Trophoblast cell (in vitro differentiated cells and primary cell): ENCODE data around the gene HS6ST3.

ENCODE experiments used
- DNase-seq, 2 donors: peaks; one replicate each; pipeline ENCODE4 v3.0.0-alpha.2; 2016
- H2AFZ ChIP-seq: 2 replicates; pipeline ENCODE4 v1.6.1; 2013; ENCODE audit warnings: low read length, moderate library complexity, mild to moderate bottlenecking; ENCODE audit not compliant: insufficient read depth, poor library complexity
- H2AK5ac ChIP-seq: 2 replicates; pipeline ENCODE4 v1.6.1; 2013; ENCODE audit warnings: mild to moderate bottlenecking, low read length
- H2BK120ac ChIP-seq: 2 replicates; pipeline ENCODE4 v1.6.1; 2013; ENCODE audit warnings: low read length, mild to moderate bottlenecking, moderate library complexity; ENCODE audit not compliant: insufficient read depth, poor library complexity
- H2BK12ac ChIP-seq: 2 replicates; pipeline ENCODE4 v1.6.1; 2013; ENCODE audit warnings: mild to moderate bottlenecking, low read length, moderate library complexity
- H2BK5ac ChIP-seq: 2 replicates; pipeline ENCODE4 v1.6.1; 2013; ENCODE audit warnings: low read length, low read depth, moderate library complexity, mild to moderate bottlenecking; ENCODE audit not compliant: poor library complexity
- H3K14ac ChIP-seq: 2 replicates; pipeline ENCODE4 v1.6.1; 2013; ENCODE audit warnings: mild to moderate bottlenecking, low read length
- H3K18ac ChIP-seq: 2 replicates; pipeline ENCODE4 v1.6.1; 2013; ENCODE audit warnings: mild to moderate bottlenecking, low read length
- H3K23ac ChIP-seq: 2 replicates; pipeline ENCODE4 v1.6.1; 2013; ENCODE audit warnings: low read length
- H3K27ac ChIP-seq: 2 replicates; pipeline ENCODE4 v1.5.1; 2013; ENCODE audit warnings: low read depth, mild to moderate bottlenecking, inconsistent platforms, low read length, moderate library complexity
- H3K27me3 ChIP-seq: 2 replicates; pipeline ENCODE4 v1.6.1; 2013; ENCODE audit warnings: inconsistent platforms, mild to moderate bottlenecking, low read length, moderate library complexity; ENCODE audit not compliant: insufficient read depth
- H3K36me3 ChIP-seq, 2 experiments: 1 replicate in 1 of 2; 2 replicates in 1 of 2; pipeline ENCODE4 v1.6.1; 2013; ENCODE audit warnings: low read length in 2 of 2, mild to moderate bottlenecking in 2 of 2, moderate library complexity in 1 of 2; ENCODE audit not compliant: insufficient read depth in 2 of 2, control insufficient read depth in 1 of 2
- H3K4ac ChIP-seq: 2 replicates; pipeline ENCODE4 v1.6.1; 2013; ENCODE audit warnings: low read depth, mild to moderate bottlenecking, low read length, moderate library complexity
- H3K4me1 ChIP-seq, 2 experiments: 1 replicate in 1 of 2; 2 replicates in 1 of 2; pipeline ENCODE4 v1.6.1; 2013; ENCODE audit warnings: low read length in 2 of 2, mild to moderate bottlenecking in 2 of 2, moderate library complexity in 1 of 2; ENCODE audit not compliant: insufficient read depth in 2 of 2, control insufficient read depth in 1 of 2
- H3K4me2 ChIP-seq: 2 replicates; pipeline ENCODE4 v1.6.1; 2013; ENCODE audit warnings: inconsistent platforms, mild to moderate bottlenecking, low read length, moderate library complexity
- H3K4me3 ChIP-seq: 2 replicates; pipeline ENCODE4 v1.5.1; 2013; ENCODE audit warnings: mild to moderate bottlenecking, low read depth, low read length, inconsistent platforms
- H3K79me1 ChIP-seq: one replicate; pipeline ENCODE4 v1.6.1; 2013; ENCODE audit warnings: low read length
- H3K79me2 ChIP-seq: 2 replicates; pipeline ENCODE4 v1.6.1; 2013; ENCODE audit warnings: low read length, mild to moderate bottlenecking; ENCODE audit not compliant: control insufficient read depth, insufficient read depth, poor library complexity
- H3K9ac ChIP-seq: 2 replicates; pipeline ENCODE4 v1.6.1; 2013; ENCODE audit warnings: mild to moderate bottlenecking, low read length
- H3K9me3 ChIP-seq: 2 replicates; pipeline ENCODE4 v1.6.1; 2013; ENCODE audit warnings: low read depth, mild to moderate bottlenecking, control low read depth, inconsistent platforms, low read length; ENCODE audit not compliant: insufficient read depth
- H4K12ac ChIP-seq: 2 replicates; pipeline ENCODE4 v1.6.1; 2013; ENCODE audit warnings: low read depth, mild to moderate bottlenecking, low read length, moderate library complexity
- H4K8ac ChIP-seq: 2 replicates; pipeline ENCODE4 v1.6.1; 2013; ENCODE audit warnings: low read depth, mild to moderate bottlenecking, low read length, moderate library complexity
- H4K91ac ChIP-seq: one replicate; pipeline ENCODE4 v1.6.1; 2013; ENCODE audit warnings: low read depth, mild to moderate bottlenecking, low read length, moderate library complexity
- WGBS: extraction: QIAGEN DNeasy Blood & Tissue Kit; methylation state at CpG from one replicate; pipeline ENCODE4 v1.1.7; 2013; ENCODE audit warnings: missing lambda C conversion rate; ENCODE audit not compliant: insufficient read length, insufficient coverage; ENCODE audit errors: extremely low coverage; 5-methylcytosine and 5-hydroxymethylcytosine counted together

Gene HS6ST3

GRCh38 chr13:96202315-96202714 is 112.4 kb downstream of the HS6ST3 start:
- H3K4me3 ChIP-seq: no peak overlapping the region
- H3K14ac ChIP-seq: no peak overlapping the region
- no peaks in the 10 kb centered on the region for H3K79me1 ChIP-seq
- H3K18ac ChIP-seq: no peak overlapping the region
- no peaks in the 10 kb centered on the region for H3K27me3 ChIP-seq
- H3K4ac ChIP-seq: no peak overlapping the region
- H3K23ac ChIP-seq: peak overlapping the region; percentile 90
- H3K9me3 ChIP-seq: peaks cover 5% of the 10 kb centered on the region
- H3K9ac ChIP-seq: no peak overlapping the region
- no peak overlapping the region for H2BK5ac ChIP-seq
- no peak overlapping the region for H4K8ac ChIP-seq
- no peak overlapping the region for H2AK5ac ChIP-seq
- WGBS: no CpG with 5 or more reads among the region's 5 CpGs
- no peak overlapping the region for H2BK12ac ChIP-seq
- H3K36me3 ChIP-seq: no peaks in the 10 kb centered on the region
- H3K4me2 ChIP-seq: no peak overlapping the region
- no peak overlapping the region for H4K12ac ChIP-seq
- H3K79me2 ChIP-seq: no peaks in the 10 kb centered on the region
- H4K91ac ChIP-seq: no peak overlapping the region
- no peak overlapping the region for H2AFZ ChIP-seq
- no peak overlapping the region for H2BK120ac ChIP-seq
- DNase-seq: no peak
- H3K27ac ChIP-seq: no peak overlapping the region
- H3K4me1 ChIP-seq: no peaks in the 10 kb centered on the region

DNA sequence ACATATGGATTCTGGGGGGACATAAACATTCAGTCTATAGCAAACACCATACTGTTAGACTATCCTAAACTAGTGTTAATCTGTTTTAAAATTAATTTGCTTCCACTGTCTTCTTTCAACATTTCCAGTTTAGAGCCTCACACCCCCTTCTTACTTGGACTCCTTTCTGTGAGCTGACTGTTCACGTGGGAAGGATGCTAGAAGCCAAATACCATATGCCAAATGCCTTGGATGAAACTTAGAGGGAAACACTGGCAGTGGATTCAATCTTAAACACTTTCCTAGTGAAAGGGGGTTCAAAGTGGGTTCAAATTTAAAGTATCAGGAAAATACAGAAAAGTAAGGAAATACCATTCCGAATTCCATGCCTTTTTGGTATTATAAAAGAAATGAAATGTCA is 113.6 kb downstream of the HS6ST3 start:
- Histone ChIP-seq H3K79me1 (no peaks in the 10 kb centered on the region), H2BK120ac (no peak overlapping the region), H3K4ac (no peak overlapping the region), H3K9ac (no peak overlapping the region), H2BK12ac (no peak overlapping the region), H3K79me2 (no peaks in the 10 kb centered on the region), H2BK5ac (no peak overlapping the region), H3K14ac (no peak overlapping the region), H3K4me1 (no peaks in the 10 kb centered on the region), H4K91ac (no peak overlapping the region), H3K4me2 (no peak overlapping the region), H4K8ac (no peak overlapping the region), H3K18ac (no peak overlapping the region), H3K36me3 (no peaks in the 10 kb centered on the region), H3K27ac (no peak overlapping the region), H2AFZ (no peak overlapping the region), H3K4me3 (no peak overlapping the region), H4K12ac (no peak overlapping the region), H2AK5ac (no peak overlapping the region), H3K9me3 (no peaks in the 10 kb centered on the region), H3K27me3 (no peaks in the 10 kb centered on the region), H3K23ac (no peak overlapping the region)
- WGBS: no CpG with 5 or more reads among the region's 2 CpGs
- no peak for DNase-seq

DNA sequence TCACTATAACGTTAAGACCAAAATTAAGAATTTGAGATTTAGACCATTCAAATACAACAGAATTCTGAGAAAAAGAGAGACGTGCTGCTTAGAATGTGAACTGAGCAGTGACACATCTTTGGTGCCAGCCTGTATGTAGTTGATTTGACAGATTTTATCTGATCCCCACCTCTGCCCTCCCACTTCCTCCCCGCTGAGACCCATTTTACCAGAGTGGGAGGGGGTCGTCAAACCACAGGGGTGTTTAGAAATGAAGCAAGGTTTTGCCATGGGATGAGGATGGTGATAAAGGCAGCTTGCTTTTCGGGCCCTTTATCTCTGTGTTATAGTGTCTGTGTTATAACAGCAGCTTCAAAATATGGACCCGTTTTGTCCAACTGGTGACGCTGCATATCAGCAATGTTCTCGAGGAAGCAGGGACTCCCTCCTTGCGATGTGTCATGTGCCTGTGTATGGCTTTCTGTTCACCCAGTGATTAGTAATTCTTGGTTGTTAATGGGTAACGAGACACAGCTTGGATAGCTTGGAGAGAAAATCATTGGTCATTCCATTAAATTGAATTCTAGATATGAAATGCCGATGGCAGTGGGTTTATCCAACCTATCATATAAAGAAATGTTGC is 125.0 kb downstream of the HS6ST3 start:
- Histone ChIP-seq H2AFZ (no peak overlapping the region), H2BK12ac (no peak overlapping the region), H3K4me3 (no peak overlapping the region), H3K4me2 (no peak overlapping the region), H3K14ac (no peak overlapping the region), H3K9me3 (no peaks in the 10 kb centered on the region), H4K12ac (no peak overlapping the region), H3K79me1 (no peaks in the 10 kb centered on the region), H2BK120ac (no peak overlapping the region), H3K18ac (no peak overlapping the region), H3K36me3 (no peaks in the 10 kb centered on the region), H3K4me1 (no peaks in the 10 kb centered on the region), H3K9ac (peak overlapping the region; percentile 61), H3K23ac (no peak overlapping the region), H4K91ac (no peak overlapping the region), H2BK5ac (no peak overlapping the region), H4K8ac (no peak overlapping the region), H2AK5ac (no peak overlapping the region), H3K4ac (no peak overlapping the region), H3K27me3 (no peaks in the 10 kb centered on the region), H3K79me2 (no peaks in the 10 kb centered on the region), H3K27ac (no peak overlapping the region)
- no CpG with 5 or more reads among the region's 11 CpGs for WGBS
- DNase-seq: no peak

- H3K4me2 ChIP-seq: no peak overlapping the region
- WGBS: no CpG with 5 or more reads among the region's 6 CpGs
Observed at GRCh38 chr13:96216543-96216942, 126.6 kb downstream of the HS6ST3 start.

More at GRCh38 chr13:96216543-96216942, 126.6 kb downstream of the HS6ST3 start:
- H2BK12ac ChIP-seq: no peak overlapping the region
- no peak overlapping the region for H2AFZ ChIP-seq
- H3K27me3 ChIP-seq: no peaks in the 10 kb centered on the region
- H4K91ac ChIP-seq: no peak overlapping the region
- no peak overlapping the region for H3K4me3 ChIP-seq
- no peaks in the 10 kb centered on the region for H3K79me2 ChIP-seq
- no peak overlapping the region for H2BK5ac ChIP-seq
- H3K79me1 ChIP-seq: no peaks in the 10 kb centered on the region
- no peak overlapping the region for H4K12ac ChIP-seq
- no peak for DNase-seq
- H3K4me1 ChIP-seq: no peaks in the 10 kb centered on the region
- H3K27ac ChIP-seq: no peak overlapping the region
- no peaks in the 10 kb centered on the region for H3K9me3 ChIP-seq
- no peak overlapping the region for H3K23ac ChIP-seq
- no peak overlapping the region for H3K18ac ChIP-seq
- no peak overlapping the region for H2BK120ac ChIP-seq
- H3K9ac ChIP-seq: no peak overlapping the region
- no peak overlapping the region for H4K8ac ChIP-seq
- H3K14ac ChIP-seq: no peak overlapping the region
- H3K4ac ChIP-seq: no peak overlapping the region
- H3K36me3 ChIP-seq: no peaks in the 10 kb centered on the region
- no peak overlapping the region for H2AK5ac ChIP-seq
